ENCODE data around the gene B4GALNT4. TPM values are rescaled to one million over a fixed set of nuclear protein-coding genes. Genes with fewer than 3 reads are reported as not detected.

Gene B4GALNT4
- total and polyA plus RNA-seq, 12 donors, result 0.09 to 1.7 (median 0.56) TPM; not detected in 3

DNA sequence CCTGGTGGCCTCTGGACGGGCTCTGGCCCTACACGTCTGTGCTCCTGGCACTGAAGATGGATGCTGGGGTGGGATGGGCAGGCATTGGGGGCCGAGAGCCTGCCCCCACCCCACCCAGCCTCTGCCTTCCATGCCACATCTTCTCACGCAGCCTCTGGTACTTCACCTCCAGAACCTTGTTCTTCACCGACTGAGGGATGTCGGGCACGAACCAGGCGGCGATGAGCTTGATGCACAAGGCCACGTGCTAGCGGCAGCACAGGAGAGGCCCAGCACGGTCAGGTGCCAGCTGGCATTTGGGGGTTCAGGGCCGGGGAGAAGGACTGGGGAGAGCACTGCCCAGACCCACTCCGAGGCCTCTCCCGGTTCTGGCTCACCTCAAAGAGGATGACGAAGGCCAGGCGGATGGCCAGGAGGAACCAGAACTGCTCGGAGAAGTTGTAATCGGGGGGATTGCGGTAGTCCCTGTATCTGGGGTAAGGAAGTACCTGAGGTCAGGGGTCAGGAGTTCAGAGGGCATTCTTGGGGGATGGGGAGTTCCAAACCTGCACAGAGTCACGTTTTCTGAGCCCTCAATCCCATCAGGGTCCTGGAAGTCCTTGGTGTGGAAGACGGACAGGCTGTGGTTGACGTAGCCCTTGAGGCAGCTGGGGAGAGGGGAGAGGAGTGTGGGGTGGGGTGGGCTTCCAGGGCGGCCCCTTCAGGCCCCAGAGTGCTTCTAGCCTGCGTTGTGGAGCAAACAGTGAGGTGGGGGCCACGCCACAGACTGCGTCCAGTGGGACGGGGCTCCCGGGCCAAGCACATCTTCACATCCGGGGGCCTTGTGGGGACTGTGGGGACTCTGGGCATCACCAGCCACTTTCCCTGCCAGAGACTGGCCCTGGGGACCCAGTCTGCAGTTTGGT lies 49.3 kb downstream of the B4GALNT4 start:
- TF ChIP-seq, protein P1, sequence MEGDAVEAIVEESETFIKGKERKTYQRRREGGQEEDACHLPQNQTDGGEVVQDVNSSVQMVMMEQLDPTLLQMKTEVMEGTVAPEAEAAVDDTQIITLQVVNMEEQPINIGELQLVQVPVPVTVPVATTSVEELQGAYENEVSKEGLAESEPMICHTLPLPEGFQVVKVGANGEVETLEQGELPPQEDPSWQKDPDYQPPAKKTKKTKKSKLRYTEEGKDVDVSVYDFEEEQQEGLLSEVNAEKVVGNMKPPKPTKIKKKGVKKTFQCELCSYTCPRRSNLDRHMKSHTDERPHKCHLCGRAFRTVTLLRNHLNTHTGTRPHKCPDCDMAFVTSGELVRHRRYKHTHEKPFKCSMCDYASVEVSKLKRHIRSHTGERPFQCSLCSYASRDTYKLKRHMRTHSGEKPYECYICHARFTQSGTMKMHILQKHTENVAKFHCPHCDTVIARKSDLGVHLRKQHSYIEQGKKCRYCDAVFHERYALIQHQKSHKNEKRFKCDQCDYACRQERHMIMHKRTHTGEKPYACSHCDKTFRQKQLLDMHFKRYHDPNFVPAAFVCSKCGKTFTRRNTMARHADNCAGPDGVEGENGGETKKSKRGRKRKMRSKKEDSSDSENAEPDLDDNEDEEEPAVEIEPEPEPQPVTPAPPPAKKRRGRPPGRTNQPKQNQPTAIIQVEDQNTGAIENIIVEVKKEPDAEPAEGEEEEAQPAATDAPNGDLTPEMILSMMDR (IDR thresholded peaks at IDR 0.05), result no peak
- ATAC-seq, result no peak
- DNase-seq, result no peak
- Histone ChIP-seq H3K4me1 (peaks cover 0 to 29% (median 12%) of the 10 kb centered on the region in 9 donors), H3K27ac (peak overlapping the region in 1 of 10 donors; percentile 96), H3K9me3 (no peaks in the 10 kb centered on the region), H3K36me3 (no peaks in the 10 kb centered on the region), H3K4me3 (no peak overlapping the region), H3K27me3 (peaks cover 9 to 81% (median 60%) of the 10 kb centered on the region in 7 donors)
- 84 to 87% methylated on average over 30 of the region's 30 CpGs for WGBS, 2 donors
- intact Hi-C loops (cut with DNase I), result no loop called here

DNA sequence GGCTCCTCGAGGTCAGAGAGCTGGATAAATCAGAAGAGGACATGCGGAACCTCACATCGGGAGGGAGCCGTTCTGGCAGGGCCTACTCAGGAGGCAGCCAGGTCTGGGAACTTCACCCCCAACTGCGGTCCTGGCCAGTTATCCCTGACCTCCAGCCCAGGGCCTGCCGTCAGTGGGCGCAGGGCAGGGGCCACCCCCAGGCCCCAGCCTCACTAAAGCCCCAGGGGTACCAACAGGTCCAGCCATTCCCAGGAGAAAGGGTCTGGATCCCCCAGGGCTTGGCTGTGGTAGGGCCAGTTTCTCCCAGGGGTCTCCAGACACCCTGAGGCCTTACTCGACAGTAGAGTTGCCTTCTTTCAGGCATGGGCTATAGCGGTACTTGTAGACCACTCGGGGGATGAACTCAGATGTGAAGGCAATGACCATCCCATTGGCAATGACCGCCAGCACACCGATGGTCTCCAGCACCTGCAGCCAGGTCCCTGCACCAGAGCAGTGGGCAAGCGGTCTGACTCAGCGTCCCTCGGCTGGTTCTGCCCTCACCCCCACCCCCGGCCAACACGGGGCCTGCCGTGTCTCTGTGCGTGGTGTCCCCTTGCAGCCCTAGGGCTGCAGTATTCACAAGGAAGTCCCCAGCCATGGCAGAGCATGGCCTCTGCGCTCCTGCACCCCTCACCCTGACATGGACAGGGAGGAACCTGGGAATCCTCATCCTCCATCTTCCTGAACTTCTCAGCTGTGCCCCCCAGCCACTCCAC lies 50.1 kb downstream of the B4GALNT4 start:
- TF ChIP-seq, protein P1 (IDR thresholded peaks at IDR 0.05), result no peak
- Histone ChIP-seq H3K4me3 (no peak overlapping the region), H3K27me3 (peaks cover 9 to 88% (median 66%) of the 10 kb centered on the region in 7 donors), H3K9me3 (no peaks in the 10 kb centered on the region), H3K4me1 (peaks cover 0 to 28% (median 12%) of the 10 kb centered on the region in 9 donors), H3K27ac (no peak overlapping the region), H3K36me3 (no peaks in the 10 kb centered on the region)
- ATAC-seq (no peak), DNase-seq (no peak)
- intact Hi-C loops (cut with DNase I), result no loop called here
- 84 to 85% methylated on average over 20 of the region's 20 CpGs for WGBS, 2 donors

DNA sequence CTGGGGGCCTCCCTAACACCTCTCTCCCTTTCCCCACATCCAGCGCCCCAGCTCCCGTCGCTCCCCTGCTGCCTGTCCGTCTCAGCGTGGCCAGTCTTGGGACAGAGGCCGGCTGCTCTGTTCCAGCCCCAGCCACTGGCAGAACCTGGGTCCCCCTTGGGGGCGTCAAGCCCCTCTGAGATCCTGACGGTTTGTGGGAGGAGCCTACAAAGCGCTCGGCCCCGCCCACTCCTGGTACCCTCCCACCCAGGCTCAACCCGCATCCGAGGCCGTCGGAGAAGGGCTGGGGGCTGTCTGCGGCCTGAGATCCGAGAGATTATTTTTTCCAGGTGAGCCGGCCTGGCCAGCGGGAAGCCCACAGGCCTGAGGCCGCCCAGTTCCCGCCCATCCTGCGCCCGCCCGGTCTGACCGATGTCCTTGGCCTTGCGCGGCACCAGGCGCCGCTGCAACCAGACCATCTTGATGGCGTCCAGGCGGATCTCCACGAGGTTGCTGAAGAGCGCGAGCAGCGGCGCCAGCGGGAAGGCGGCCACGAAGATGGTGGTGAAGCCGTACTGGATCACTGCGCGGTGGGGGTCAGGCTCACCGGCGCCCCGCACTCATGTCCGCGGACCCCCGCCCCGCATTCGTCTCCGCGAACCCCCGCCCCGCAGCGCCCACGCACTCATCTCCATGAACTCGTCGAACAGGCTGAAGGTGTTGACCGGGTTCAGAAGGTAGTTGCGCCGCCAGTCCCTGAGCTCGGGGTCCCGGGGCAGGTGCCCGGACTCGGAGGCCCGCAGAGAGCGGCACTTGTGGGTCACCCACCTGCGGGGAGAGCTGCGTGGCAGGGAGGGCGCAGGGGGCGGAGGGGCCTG lies 51.0 kb downstream of the B4GALNT4 start:
- no peaks in the 10 kb centered on the region for H3K36me3 ChIP-seq
- H3K27ac ChIP-seq, result no peak overlapping the region
- H3K9me3 ChIP-seq, result peaks cover 0 to 3% (median 0%) of the 10 kb centered on the region in 11 donors
- DNase-seq (peak in 1 of 2 donors; percentile 14), ATAC-seq (no peak)
- peaks cover 0 to 27% (median 12%) of the 10 kb centered on the region in 9 donors for H3K4me1 ChIP-seq
- TF ChIP-seq, protein P1 (IDR thresholded peaks at IDR 0.05), result no peak
- intact Hi-C loops (cut with DNase I), result no loop called here
- WGBS, 2 donors, result 38 to 51% methylated on average over 71 of the region's 71 CpGs
- peaks cover 9 to 87% (median 68%) of the 10 kb centered on the region in 7 donors for H3K27me3 ChIP-seq
- no peak overlapping the region for H3K4me3 ChIP-seq

All from heart right ventricle (tissue), 16 donors.